GM18517 (cell line): Measurements from ENCODE around the gene ME3.
"Not testable (repeated sequence)": the region's sequence is repeated elsewhere in the genome, so short reads cannot be mapped to it uniquely, and the experiment has no call there.

ENCODE experiments used
- ATAC-seq: cut with Tn5 transposase; IDR thresholded peaks from one replicate; pipeline ENCODE4 v1.9.1; 2021; ENCODE audit warnings: mild to moderate bottlenecking, moderate library complexity; ENCODE audit not compliant: unreplicated experiment

ME3 gene

GRCh38 chr11:86666193-86666592, 6.2 kb downstream of the ME3 start:
- ATAC-seq = no peak

- no peak for ATAC-seq
Measured at GRCh38 chr11:86664930-86665329, 7.5 kb downstream of the ME3 start.

GRCh38 chr11:86663761-86664160, 8.7 kb downstream of the ME3 start:
- ATAC-seq = no peak

GRCh38 chr11:86663291-86663690, 9.1 kb downstream of the ME3 start:
- no peak for ATAC-seq

GRCh38 chr11:86660736-86661135, 11.7 kb downstream of the ME3 start:
- ATAC-seq = no peak

GRCh38 chr11:86660088-86660487, 12.3 kb downstream of the ME3 start:
- ATAC-seq = no peak

- no peak for ATAC-seq
Measured at GRCh38 chr11:86658534-86658933, 13.9 kb downstream of the ME3 start.

GRCh38 chr11:86645212-86645611, 27.2 kb downstream of the ME3 start:
- not testable (repeated sequence) for ATAC-seq

- no peak for ATAC-seq
Measured at GRCh38 chr11:86644291-86644690, 28.1 kb downstream of the ME3 start.

- ATAC-seq = no peak
Measured at GRCh38 chr11:86641537-86642261, 30.7 kb downstream of the ME3 start.

- no peak for ATAC-seq
Measured at GRCh38 chr11:86639137-86639536, 33.3 kb downstream of the ME3 start.

- no peak for ATAC-seq
Measured at GRCh38 chr11:86638673-86639072, 33.7 kb downstream of the ME3 start.

- no peak for ATAC-seq
Measured at GRCh38 chr11:86637988-86638387, 34.4 kb downstream of the ME3 start.

GRCh38 chr11:86636275-86636674, 36.1 kb downstream of the ME3 start:
- no peak for ATAC-seq

GRCh38 chr11:86632499-86633269, 39.7 kb downstream of the ME3 start:
- ATAC-seq = no peak

- ATAC-seq = no peak
Measured at GRCh38 chr11:86630229-86630981, 42.0 kb downstream of the ME3 start.

GRCh38 chr11:86629045-86629706, 43.2 kb downstream of the ME3 start:
- no peak for ATAC-seq

- no peak for ATAC-seq
Measured at GRCh38 chr11:86627776-86628455, 44.5 kb downstream of the ME3 start.

GRCh38 chr11:86625981-86626380, 46.4 kb downstream of the ME3 start:
- ATAC-seq = no peak

- ATAC-seq = no peak
Measured at GRCh38 chr11:86625544-86625943, 46.9 kb downstream of the ME3 start.

- no peak for ATAC-seq
Measured at GRCh38 chr11:86624366-86624765, 48.0 kb downstream of the ME3 start.
